GM10266 (cell line): Measurements from ENCODE around the gene PTPRG.
"Not testable (repeated sequence)": the region's sequence is repeated elsewhere in the genome, so short reads cannot be mapped to it uniquely, and the experiment has no call there.

ENCODE experiments used
- DNase-seq: peaks from one replicate; pipeline ENCODE4 v3.0.0; 2012; ENCODE audit errors: extremely low spot score
- TF ChIP-seq, protein P1 (sequence below): IDR thresholded peaks from 2 replicates; pipeline ENCODE4 v1.5.1; 2012; ENCODE audit warnings: mild to moderate bottlenecking, low read depth; ENCODE audit not compliant: control insufficient read depth, insufficient read depth; ENCODE audit errors: missing control alignments

Gene PTPRG

DNA sequence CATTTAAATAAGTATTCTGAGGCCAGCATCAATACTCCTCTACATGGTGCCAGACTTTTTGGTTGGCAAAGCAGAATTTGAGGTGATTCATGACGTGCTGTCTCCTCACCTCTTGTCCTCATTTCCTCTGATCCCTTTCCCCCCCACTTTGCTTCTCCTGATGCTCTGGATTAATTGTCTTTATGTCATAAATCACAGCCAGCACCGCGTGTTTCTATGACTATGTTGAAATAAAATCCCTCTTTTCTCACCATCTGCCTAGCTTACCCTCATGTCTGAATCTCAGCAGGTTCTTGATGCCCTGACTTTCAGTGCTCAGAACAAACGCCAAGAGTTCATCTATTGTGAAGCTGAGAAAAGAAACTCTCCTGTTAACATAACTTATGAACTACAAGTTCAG lies 19.7 kb upstream of the PTPRG start:
- TF ChIP-seq, protein P1, sequence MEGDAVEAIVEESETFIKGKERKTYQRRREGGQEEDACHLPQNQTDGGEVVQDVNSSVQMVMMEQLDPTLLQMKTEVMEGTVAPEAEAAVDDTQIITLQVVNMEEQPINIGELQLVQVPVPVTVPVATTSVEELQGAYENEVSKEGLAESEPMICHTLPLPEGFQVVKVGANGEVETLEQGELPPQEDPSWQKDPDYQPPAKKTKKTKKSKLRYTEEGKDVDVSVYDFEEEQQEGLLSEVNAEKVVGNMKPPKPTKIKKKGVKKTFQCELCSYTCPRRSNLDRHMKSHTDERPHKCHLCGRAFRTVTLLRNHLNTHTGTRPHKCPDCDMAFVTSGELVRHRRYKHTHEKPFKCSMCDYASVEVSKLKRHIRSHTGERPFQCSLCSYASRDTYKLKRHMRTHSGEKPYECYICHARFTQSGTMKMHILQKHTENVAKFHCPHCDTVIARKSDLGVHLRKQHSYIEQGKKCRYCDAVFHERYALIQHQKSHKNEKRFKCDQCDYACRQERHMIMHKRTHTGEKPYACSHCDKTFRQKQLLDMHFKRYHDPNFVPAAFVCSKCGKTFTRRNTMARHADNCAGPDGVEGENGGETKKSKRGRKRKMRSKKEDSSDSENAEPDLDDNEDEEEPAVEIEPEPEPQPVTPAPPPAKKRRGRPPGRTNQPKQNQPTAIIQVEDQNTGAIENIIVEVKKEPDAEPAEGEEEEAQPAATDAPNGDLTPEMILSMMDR: no peak
- no peak for DNase-seq

- TF ChIP-seq, protein P1: no peak
- no peak for DNase-seq
Measured at GRCh38 chr3:61545716-61546115, 15.7 kb upstream of the PTPRG start.

DNA sequence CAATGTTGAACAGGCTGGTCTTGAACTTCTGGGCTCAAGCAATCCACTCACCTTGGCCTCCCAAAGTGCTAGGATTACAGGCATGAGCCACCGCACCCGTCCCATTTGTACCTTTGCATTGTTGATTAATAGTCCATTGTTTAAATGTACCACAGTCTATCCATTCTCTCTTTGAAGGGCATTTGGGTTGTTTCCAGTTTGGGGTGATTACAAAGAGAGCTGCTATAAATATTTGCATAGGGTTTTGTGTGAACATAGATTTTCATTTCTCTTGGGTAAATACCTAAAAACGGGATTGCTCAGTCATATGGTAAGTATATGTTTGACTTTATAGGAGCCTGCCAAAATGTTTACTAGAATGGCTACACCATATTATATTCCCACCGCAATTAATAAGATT lies 13.7 kb upstream of the PTPRG start:
- TF ChIP-seq, protein P1: no peak
- no peak for DNase-seq

DNA sequence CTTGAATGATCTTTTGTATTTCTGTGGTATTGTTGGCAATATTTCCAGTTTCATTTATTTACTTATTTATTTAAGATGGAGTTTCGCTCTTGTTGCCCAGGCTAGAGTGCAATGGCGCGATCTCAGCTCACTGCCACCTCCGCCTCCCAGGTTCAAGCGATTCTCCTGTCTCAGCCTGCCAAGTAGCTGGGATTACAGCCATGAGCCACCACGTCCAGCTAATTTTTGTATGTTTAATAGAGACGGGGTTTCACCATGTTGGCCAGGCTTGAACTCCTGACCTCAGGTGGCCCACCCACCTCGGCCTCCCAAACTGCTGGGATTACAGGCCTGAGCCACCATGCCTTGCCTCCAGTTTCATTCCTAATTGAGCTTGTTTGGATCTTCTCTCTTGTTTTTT lies 8.7 kb upstream of the PTPRG start:
- not testable (repeated sequence) for DNase-seq

- TF ChIP-seq, protein P1: no peak
- no peak for DNase-seq
Measured at GRCh38 chr3:61559136-61559731, 2.1 kb upstream of the PTPRG start.

GRCh38 chr3:61560517-61561373 lies 626 bp upstream of the PTPRG start:
- TF ChIP-seq, protein P1: no peak

DNA sequence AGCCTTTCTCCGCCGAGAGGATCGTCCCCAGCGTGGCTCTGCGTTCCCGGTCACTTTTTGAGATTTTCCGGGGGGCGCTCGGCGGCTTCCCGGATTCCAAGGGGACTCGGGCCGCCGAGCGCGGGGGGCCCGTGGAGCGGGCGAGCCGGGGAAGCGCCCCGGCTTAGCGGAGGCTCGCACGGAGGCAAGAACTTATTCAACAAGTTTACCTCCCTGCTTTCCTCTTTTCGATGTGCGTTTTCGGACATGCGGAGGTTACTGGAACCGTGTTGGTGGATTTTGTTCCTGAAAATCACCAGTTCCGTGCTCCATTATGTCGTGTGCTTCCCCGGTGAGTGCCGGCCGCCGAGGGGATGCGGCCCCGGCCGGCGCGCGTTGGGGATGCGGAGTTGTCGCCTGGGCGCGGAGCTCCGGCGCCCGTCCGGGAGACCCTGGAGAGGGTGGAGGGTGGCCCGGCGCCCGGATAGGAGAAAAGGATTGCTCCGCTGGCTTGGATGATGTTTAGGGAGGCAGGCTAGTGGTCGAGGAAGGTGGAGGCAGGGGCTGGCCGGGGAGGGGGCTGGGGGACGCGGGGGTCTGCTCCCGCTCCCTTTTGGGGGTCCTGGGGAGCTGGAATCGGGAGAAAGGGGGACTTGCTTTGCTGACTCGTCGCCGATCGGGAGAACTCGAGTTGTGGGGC lies 810 bp downstream of the PTPRG start:
- peak; percentile 55 for DNase-seq
- TF ChIP-seq, protein P1: no peak

More at GRCh38 chr3:61560517-61561373, 626 bp upstream of the PTPRG start:
- peak; percentile 53 for DNase-seq
